Gastrocnemius medialis (tissue), 4 donors: Measurements from ENCODE around the gene TMEM255B. TPM values are rescaled to one million over a fixed set of nuclear protein-coding genes. Genes with fewer than 3 reads are reported as not detected.

Experiments used
- ATAC-seq, 2 donors: fragments of 150-250 bp; one replicate each; pipeline ENCODE4 v1.9.1; 2016
- DNase-seq, 2 donors: peaks; one replicate each; pipeline ENCODE4 v3.0.0-alpha.2; 2019
- H3K27ac ChIP-seq, 4 donors: fragments of 200-600 bp; sonication (generic); 1 replicate in 1 of 4; 2 replicates in 3 of 4; pipeline ENCODE4 v1.5.1; 2016 to 2018; ENCODE audit warnings: mild to moderate bottlenecking in 2 of 4, moderate library complexity in 1 of 4
- H3K27me3 ChIP-seq, 3 donors: fragments of 200-600 bp; sonication (generic) in 2 of 3; 1 replicate in 1 of 3; 2 replicates in 2 of 3; pipeline versions ENCODE4 v1.5.1 to v1.6.0; 2016 to 2019; ENCODE audit warnings: mild to moderate bottlenecking in 1 of 3, moderate library complexity in 1 of 3
- H3K36me3 ChIP-seq, 2 donors: fragments of 200-600 bp; sonication (generic) in 1 of 2; one replicate each; pipeline ENCODE4 v1.5.1; 2017 to 2018
- H3K4me1 ChIP-seq, 2 donors: fragments of 200-600 bp; sonication (generic) in 1 of 2; one replicate each; pipeline ENCODE4 v1.5.1; 2016 to 2017; ENCODE audit warnings: mild to moderate bottlenecking in 2 of 2
- H3K4me3 ChIP-seq, 4 donors: fragments of 200-600 bp; sonication (generic) in 3 of 4; 1 replicate in 1 of 4; 2 replicates in 3 of 4; pipeline ENCODE4 v1.5.1; 2016 to 2019; ENCODE audit warnings: mild to moderate bottlenecking in 2 of 4
- H3K9me3 ChIP-seq, 3 donors: fragments of 200-600 bp; sonication (generic) in 2 of 3; 1 replicate in 1 of 3; 2 replicates in 2 of 3; pipeline ENCODE4 v1.5.1; 2016 to 2019
- POLR2A ChIP-seq, 2 donors: fragments of 450-650 bp; IDR thresholded peaks; one replicate each; pipeline ENCODE4 v1.6.1; 2017; ENCODE audit warnings: antibody characterized with exemption in 2 of 2, mild to moderate bottlenecking in 2 of 2, moderate library complexity in 2 of 2
- in situ Hi-C, 4 donors: fragments of 200-750 bp; cut with MboI; loops; one replicate each; pipeline versions ENCODE4 v1.15.0 to v1.8.0; 2017; ENCODE audit warnings: low sequenced_read_pairs in 4 of 4
- intact Hi-C: fragments of 100-400 bp; cut with DNase I; formaldehyde crosslinking; loops from one replicate; pipeline ENCODE4 v1.15.1; 2023; ENCODE audit warnings: low total_unique reads
- total RNA-seq, 4 donors: library from RNA; depleted of rRNA; stranded (reverse); fragments of >200 nt; gene quantifications; one replicate each; pipeline versions ENCODE4 v1.1.0 to v1.2.3, GENCODE V29; 2016
- TF ChIP-seq, protein P1 (sequence below), 5 experiments: fragments of 450-650 bp in 3 of 5; fragments of 200-600 bp in 2 of 5; sonication (generic) in 2 of 5; IDR thresholded peaks in 4 of 5; conservative IDR thresholded peaks in 1 of 5; 1 replicate in 4 of 5; 2 replicates in 1 of 5; pipeline ENCODE4 v1.5.1; 2016 to 2019; ENCODE audit warnings: antibody characterized with exemption in 5 of 5, mild to moderate bottlenecking in 3 of 5, moderate library complexity in 3 of 5

The TMEM255B gene
- total RNA-seq, 4 donors from 2014 or later, result 0.36 to 1.8 (median 0.59) TPM

DNA sequence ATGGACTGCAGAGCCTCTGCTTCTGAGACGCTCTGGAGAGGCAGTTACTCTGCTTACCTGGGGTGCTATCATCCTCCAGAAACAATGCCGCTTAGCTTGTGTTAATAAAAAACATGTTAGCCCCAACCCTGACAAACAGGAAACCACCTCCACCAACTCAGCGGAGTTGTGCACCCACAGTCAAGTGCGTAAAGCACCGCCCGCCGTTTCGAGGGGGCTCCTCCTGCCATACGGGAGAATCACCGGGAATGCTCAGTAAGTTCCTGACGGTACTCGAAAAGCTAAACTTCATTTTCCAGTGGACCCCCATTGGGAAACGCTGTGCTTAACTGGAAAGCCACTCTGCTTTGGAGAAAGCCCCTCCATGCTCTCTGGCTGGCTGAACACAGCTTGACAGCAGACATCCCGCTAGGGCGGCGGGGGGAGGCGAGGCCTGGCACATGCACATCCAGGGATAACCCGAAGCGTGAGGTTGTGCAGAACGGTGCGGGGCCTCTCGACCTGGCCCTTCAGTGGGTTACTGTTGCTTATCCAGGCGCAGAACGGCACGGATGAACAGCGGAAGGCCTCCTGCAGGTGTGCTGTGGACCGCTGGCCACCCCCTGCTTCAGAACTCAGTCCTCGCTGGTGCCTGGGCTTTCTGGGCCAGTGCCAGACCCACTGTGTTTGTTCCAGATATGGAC lies 87.8 kb downstream of the TMEM255B start:
- Histone ChIP-seq H3K9me3 (no peaks in the 10 kb centered on the region), H3K27me3 (no peaks in the 10 kb centered on the region), H3K4me3 (no peak overlapping the region), H3K27ac (no peak overlapping the region), H3K4me1 (peaks cover 18 to 34% of the 10 kb centered on the region in 2 donors), H3K36me3 (peaks cover 0 to 6% of the 10 kb centered on the region in 2 donors)
- intact Hi-C loops (no loop called here), in situ Hi-C loops (no loop called here)
- DNase-seq (no peak), ATAC-seq (no peak)
- TF ChIP-seq, protein P1, sequence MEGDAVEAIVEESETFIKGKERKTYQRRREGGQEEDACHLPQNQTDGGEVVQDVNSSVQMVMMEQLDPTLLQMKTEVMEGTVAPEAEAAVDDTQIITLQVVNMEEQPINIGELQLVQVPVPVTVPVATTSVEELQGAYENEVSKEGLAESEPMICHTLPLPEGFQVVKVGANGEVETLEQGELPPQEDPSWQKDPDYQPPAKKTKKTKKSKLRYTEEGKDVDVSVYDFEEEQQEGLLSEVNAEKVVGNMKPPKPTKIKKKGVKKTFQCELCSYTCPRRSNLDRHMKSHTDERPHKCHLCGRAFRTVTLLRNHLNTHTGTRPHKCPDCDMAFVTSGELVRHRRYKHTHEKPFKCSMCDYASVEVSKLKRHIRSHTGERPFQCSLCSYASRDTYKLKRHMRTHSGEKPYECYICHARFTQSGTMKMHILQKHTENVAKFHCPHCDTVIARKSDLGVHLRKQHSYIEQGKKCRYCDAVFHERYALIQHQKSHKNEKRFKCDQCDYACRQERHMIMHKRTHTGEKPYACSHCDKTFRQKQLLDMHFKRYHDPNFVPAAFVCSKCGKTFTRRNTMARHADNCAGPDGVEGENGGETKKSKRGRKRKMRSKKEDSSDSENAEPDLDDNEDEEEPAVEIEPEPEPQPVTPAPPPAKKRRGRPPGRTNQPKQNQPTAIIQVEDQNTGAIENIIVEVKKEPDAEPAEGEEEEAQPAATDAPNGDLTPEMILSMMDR (IDR thresholded peaks at IDR 0.05 in 4 of 5, conservative IDR thresholded peaks at IDR 0.05 in 1 of 5), result no peak
- no peak for TF ChIP-seq POLR2A (IDR thresholded peaks at IDR 0.05)

DNA sequence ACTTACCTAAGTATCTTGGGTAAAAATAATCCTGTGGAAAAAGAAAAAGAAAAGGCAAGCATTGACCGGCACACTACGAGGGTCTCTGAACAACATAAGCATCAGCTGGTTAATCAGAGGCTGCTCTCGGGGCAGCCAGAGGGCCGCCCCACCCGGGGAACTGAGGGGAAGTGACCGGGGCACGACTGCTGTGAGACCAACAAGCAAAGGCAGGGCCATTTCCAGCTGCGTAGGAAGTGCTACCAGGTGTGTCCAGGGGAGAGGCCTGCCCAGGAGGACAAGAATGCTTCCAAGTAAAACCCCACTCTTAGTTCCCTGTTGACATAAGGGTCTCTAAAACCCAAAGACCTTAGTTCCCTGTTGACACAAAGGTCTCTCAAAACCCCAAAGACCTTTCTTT lies 89.0 kb downstream of the TMEM255B start:
- Histone ChIP-seq H3K9me3 (no peaks in the 10 kb centered on the region), H3K36me3 (peaks cover 0 to under 1% of the 10 kb centered on the region in 2 donors), H3K27me3 (no peaks in the 10 kb centered on the region), H3K4me1 (peaks cover 21 to 40% of the 10 kb centered on the region in 2 donors), H3K4me3 (no peak overlapping the region), H3K27ac (peak overlapping the region in 2 of 4 donors; percentile 30 to 40)
- in situ Hi-C loops, result no loop called here
- no peak for TF ChIP-seq POLR2A (IDR thresholded peaks at IDR 0.05)
- TF ChIP-seq, protein P1 (IDR thresholded peaks at IDR 0.05 in 4 of 5, conservative IDR thresholded peaks at IDR 0.05 in 1 of 5), result no peak
- intact Hi-C loops, result no loop called here
- ATAC-seq (no peak), DNase-seq (no peak)

DNA sequence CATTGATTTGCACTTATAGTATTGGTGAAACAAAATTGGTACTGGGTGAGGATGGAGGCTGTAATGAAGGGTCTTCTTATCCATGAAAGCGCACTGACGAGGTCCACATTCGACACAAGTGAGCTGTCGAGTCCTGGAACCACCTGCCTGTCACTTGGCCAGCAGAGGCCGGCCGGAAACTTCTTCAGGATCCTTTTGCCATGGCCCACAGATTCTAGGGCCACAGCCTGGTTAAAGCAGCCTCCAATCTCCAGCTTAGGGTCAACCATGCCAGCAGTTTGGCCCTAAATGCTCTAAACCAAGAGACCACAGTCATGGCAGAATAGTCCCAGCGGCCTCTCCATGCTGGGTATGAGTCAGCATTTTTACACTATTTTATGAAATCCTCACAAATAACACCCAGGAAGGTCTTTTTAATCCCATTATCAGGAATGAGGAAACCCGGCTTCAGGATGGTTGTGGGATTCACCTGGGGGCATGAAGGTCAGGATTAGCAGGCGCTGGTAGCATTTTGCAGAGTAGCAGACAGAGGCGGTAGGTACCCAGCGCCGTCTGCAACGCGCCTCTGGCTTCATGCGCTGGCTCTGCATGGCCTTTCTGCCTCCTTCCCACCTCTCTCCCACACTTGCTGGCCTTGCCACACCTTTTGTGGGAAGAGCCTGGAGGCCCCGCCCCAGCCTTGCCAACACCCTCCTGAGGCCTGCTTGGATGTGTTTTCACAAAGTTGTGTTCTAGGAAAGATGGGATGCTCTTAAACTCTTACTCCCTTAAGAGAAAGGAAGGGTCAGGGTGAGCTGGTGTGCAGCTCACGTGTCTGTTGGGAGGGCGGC lies 89.6 kb downstream of the TMEM255B start:
- no peak overlapping the region for H3K4me3 ChIP-seq
- ATAC-seq, result no peak
- no peaks in the 10 kb centered on the region for H3K9me3 ChIP-seq
- in situ Hi-C loops, result no loop called here
- no peaks in the 10 kb centered on the region for H3K27me3 ChIP-seq
- H3K36me3 ChIP-seq, result no peaks in the 10 kb centered on the region
- intact Hi-C loops, result no loop called here
- H3K4me1 ChIP-seq, result peaks cover 27 to 45% of the 10 kb centered on the region in 2 donors
- DNase-seq, result no peak
- TF ChIP-seq POLR2A (IDR thresholded peaks at IDR 0.05), result no peak
- TF ChIP-seq, protein P1 (IDR thresholded peaks at IDR 0.05 in 4 of 5, conservative IDR thresholded peaks at IDR 0.05 in 1 of 5), result no peak
- H3K27ac ChIP-seq, result peak overlapping the region in 3 of 4 donors; percentile 30 to 43 (median 40)

DNA sequence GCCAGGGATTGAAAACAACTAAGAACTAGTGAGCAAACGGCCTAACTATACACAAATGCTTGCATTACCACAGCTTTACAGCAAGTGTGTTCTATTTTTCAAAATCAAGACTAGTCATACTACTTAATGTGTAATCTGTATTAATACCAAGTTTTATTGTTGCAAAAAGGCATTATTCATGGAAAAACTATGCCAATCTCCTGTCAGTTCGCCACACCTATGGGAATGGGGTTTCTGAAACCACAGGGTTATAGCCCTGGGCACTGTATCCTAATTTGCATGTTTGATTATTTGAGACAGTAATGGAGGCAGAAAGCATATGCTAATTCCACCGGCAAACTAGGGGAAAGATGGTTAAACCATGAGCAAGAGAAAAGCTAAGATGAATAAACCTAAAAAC lies 90.5 kb downstream of the TMEM255B start:
- Histone ChIP-seq H3K27me3 (no peaks in the 10 kb centered on the region), H3K4me3 (no peak overlapping the region), H3K36me3 (no peaks in the 10 kb centered on the region), H3K27ac (peak overlapping the region in 1 of 4 donors; percentile 40), H3K9me3 (no peaks in the 10 kb centered on the region), H3K4me1 (peaks cover 36 to 50% of the 10 kb centered on the region in 2 donors)
- DNase-seq (no peak), ATAC-seq (no peak)
- TF ChIP-seq, protein P1 (IDR thresholded peaks at IDR 0.05 in 4 of 5, conservative IDR thresholded peaks at IDR 0.05 in 1 of 5), result no peak
- no peak for TF ChIP-seq POLR2A (IDR thresholded peaks at IDR 0.05)
- in situ Hi-C loops, result no loop called here
- intact Hi-C loops, result no loop called here
